Measurements from ENCODE around the gene ADCY5.
A peak's percentile ranks its signal among the peaks of the same experiment; 100 is the strongest.

The ADCY5 gene

DNA sequence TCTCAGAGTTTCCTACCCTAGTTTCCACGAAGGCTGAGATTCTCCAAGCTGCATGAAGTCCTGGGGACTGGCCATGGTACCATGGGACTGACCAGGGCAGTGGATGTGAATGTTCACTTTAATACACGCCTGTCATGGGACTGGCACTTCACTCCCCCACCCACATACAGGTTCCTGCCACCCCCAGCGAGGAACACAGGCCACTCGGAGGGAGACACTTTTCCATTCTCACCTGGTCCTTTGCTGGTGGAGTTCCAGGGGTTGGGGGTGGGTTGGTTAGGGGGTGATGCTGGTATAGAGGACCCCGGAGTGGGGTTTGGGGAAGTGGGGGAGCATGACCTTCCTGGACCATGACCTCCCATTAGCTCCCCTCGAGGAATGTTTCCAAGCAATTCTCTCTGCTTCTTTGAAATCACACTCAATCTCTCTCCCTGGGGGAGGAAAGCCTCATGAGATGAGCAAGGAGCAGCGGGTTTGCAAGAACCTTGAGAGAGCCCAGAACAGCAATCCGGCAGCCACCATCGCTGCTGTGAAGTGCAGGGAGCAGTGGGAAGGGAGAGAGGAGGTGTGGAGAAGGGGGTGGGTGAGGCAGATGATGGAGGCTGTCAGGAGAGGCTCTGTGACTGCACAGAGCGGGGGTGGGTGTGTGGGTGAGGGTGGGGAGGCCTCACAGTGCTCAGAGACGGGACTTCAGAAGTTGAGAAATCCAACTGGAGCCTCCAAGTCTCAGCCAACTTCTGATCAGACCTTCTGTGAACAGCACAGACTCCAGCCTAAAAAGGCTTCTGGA, 69.7 kb downstream of the ADCY5 start:
- peaks cover 0 to 43% of the 10 kb centered on the region in 2 donors for H3K4me1 ChIP-seq (ENCODE audit: control insufficient read depth in 1 of 2, insufficient read depth in 2 of 2, low read length in 2 of 2)
- no peaks in the 10 kb centered on the region for H3K9me3 ChIP-seq (ENCODE audit: control insufficient read depth in 1 of 2, low read length in 2 of 2)
- no peaks in the 10 kb centered on the region for H3K36me3 ChIP-seq (ENCODE audit: control insufficient read depth in 1 of 2, insufficient read depth in 2 of 2, low read length in 2 of 2)
- H3K4me3 ChIP-seq (ENCODE audit: low read depth in 1 of 2, low read length in 2 of 2) = no peak overlapping the region
- H3K27ac ChIP-seq (ENCODE audit: low read length) = no peak overlapping the region
- H3K27me3 ChIP-seq (ENCODE audit: low read depth, low read length) = no peaks in the 10 kb centered on the region

GRCh38 chr3:123378409-123378915, 70.4 kb downstream of the ADCY5 start:
- H3K27ac ChIP-seq (ENCODE audit: low read length) = no peak overlapping the region
- no peaks in the 10 kb centered on the region for H3K27me3 ChIP-seq (ENCODE audit: low read depth, low read length)
- H3K4me3 ChIP-seq (ENCODE audit: low read depth in 1 of 2, low read length in 2 of 2) = no peak overlapping the region
- peaks cover 0 to 40% of the 10 kb centered on the region in 2 donors for H3K4me1 ChIP-seq (ENCODE audit: control insufficient read depth in 1 of 2, insufficient read depth in 2 of 2, low read length in 2 of 2)
- no peaks in the 10 kb centered on the region for H3K36me3 ChIP-seq (ENCODE audit: control insufficient read depth in 1 of 2, insufficient read depth in 2 of 2, low read length in 2 of 2)
- H3K9me3 ChIP-seq (ENCODE audit: control insufficient read depth in 1 of 2, low read length in 2 of 2) = no peaks in the 10 kb centered on the region

DNA sequence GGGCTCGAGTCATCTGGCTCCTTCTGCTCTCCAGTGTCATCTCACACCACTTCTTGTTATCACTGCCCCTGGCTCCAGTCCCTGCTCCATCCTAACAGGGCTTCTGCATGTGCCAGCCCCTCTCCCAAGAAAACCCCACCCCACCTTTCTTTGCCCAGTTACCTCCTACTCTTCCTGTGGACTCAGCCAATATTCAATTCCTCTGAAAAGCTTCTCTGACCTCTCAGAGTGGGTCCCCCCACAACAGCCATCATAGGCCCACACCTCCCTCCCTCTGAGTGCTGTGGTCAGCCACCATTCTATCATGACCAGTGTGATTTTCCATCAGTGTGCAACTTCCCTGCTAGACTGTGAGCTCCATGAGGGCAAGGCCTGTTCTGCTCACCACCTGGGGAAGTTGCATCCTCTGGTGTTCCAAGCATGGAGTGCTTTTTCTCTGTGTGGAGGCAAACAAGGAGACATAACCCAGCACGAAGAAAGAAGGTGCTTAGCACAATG, 71.6 kb downstream of the ADCY5 start:
- peaks cover 0 to 48% of the 10 kb centered on the region in 2 donors for H3K4me1 ChIP-seq (ENCODE audit: control insufficient read depth in 1 of 2, insufficient read depth in 2 of 2, low read length in 2 of 2)
- no peak overlapping the region for H3K4me3 ChIP-seq (ENCODE audit: low read depth in 1 of 2, low read length in 2 of 2)
- no peak overlapping the region for H3K27ac ChIP-seq (ENCODE audit: low read length)
- no peaks in the 10 kb centered on the region for H3K36me3 ChIP-seq (ENCODE audit: control insufficient read depth in 1 of 2, insufficient read depth in 2 of 2, low read length in 2 of 2)
- no peaks in the 10 kb centered on the region for H3K27me3 ChIP-seq (ENCODE audit: low read depth, low read length)
- no peaks in the 10 kb centered on the region for H3K9me3 ChIP-seq (ENCODE audit: control insufficient read depth in 1 of 2, low read length in 2 of 2)

DNA sequence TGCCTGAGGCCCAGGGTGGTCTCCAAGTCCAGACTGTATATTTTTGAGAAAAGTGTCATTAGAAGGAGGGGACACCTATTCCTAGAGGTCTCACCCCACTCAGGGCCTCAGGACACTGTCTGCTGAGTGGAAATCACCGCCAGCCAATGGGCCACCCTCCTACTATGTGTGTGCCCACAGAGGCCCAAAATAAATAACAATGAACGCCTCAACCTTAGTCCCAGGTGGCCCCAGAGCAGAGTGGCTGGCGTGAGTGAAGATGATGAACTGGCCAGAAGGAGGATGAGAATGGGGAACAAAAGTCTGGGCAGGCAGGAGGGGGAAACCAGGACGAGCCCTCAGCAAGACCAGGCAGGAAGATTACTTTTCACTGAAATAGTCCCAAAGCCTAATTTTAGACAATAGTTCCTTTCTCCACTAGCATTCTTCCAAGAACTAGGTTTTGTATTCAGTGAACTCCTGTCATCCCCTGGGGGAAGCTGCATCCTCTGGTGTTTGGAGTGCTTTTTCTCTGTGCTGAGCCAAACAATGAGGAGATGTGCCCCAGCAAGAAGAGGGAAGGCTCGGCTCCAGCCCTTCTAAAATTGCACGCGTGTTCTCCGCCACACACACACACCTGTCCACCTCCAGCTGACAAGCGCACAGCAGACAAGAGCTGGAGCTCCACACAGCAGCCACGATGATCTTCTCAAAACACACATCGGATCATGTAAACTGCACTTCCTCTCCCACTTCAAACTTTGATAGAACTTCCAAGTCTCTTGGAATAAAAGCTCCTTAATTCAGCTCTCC, 72.2 kb downstream of the ADCY5 start:
- Histone ChIP-seq H3K36me3 (ENCODE audit: control insufficient read depth in 1 of 2, insufficient read depth in 2 of 2, low read length in 2 of 2) (no peaks in the 10 kb centered on the region), H3K4me1 (ENCODE audit: control insufficient read depth in 1 of 2, insufficient read depth in 2 of 2, low read length in 2 of 2) (peaks cover 0 to 55% of the 10 kb centered on the region in 2 donors), H3K9me3 (ENCODE audit: control insufficient read depth in 1 of 2, low read length in 2 of 2) (no peaks in the 10 kb centered on the region), H3K27me3 (ENCODE audit: low read depth, low read length) (no peaks in the 10 kb centered on the region), H3K27ac (ENCODE audit: low read length) (peak overlapping the region; percentile 49), H3K4me3 (ENCODE audit: low read depth in 1 of 2, low read length in 2 of 2) (no peak overlapping the region)

DNA sequence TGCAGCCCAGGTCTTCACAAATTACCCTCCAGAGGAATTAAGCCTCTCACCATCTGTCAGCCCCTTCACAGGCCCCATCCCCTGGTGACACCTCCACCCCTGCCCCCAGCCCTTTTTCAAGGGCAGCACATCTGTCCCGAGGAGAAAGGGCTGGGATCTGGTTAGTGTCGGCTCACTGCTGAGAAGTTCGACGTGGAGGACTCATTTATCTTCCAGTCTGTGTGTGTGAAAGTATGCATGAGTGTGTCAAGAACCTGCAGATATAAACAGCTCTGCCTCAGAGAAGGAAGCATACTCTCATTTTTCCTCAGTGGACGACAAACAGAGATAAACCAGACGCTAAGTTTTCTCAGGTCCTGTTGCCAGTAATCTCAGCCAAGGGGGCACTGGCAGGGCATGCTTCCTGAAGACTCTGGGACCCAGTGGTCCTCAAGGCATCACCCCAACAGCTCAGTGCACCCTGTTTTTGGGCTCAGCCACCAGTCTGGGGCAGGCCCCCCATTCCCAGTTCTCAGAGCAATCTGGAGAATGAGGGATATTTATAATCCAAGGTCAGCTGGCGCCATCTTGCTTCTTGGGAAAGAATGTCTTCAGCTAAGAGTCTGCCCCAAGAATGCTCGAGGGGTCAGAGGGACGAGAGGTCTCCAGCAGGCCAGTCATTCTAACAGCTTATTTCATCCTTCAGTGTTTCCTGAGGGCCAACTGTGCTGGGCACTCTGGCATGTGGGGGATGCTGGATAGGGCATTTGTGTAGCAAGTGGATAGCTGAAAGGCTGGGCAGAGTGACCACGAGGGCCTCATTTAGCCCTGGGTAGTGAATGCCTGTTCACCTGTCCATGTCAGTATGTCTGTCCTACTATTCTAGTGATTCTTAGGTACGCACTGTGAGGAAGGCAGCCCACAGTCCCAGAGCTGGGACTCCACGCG, 73.6 kb downstream of the ADCY5 start:
- H3K36me3 ChIP-seq (ENCODE audit: control insufficient read depth in 1 of 2, insufficient read depth in 2 of 2, low read length in 2 of 2) = no peaks in the 10 kb centered on the region
- peaks cover 0 to 65% of the 10 kb centered on the region in 2 donors for H3K4me1 ChIP-seq (ENCODE audit: control insufficient read depth in 1 of 2, insufficient read depth in 2 of 2, low read length in 2 of 2)
- peak overlapping the region; percentile 23 for H3K27ac ChIP-seq (ENCODE audit: low read length)
- no peaks in the 10 kb centered on the region for H3K27me3 ChIP-seq (ENCODE audit: low read depth, low read length)
- H3K9me3 ChIP-seq (ENCODE audit: control insufficient read depth in 1 of 2, low read length in 2 of 2) = no peaks in the 10 kb centered on the region
- no peak overlapping the region for H3K4me3 ChIP-seq (ENCODE audit: low read depth in 1 of 2, low read length in 2 of 2)

GRCh38 chr3:123374016-123374415, 74.9 kb downstream of the ADCY5 start:
- no peak overlapping the region for H3K4me3 ChIP-seq (ENCODE audit: low read depth in 1 of 2, low read length in 2 of 2)
- peak overlapping the region; percentile 46 for H3K27ac ChIP-seq (ENCODE audit: low read length)
- no peaks in the 10 kb centered on the region for H3K36me3 ChIP-seq (ENCODE audit: control insufficient read depth in 1 of 2, insufficient read depth in 2 of 2, low read length in 2 of 2)
- no peaks in the 10 kb centered on the region for H3K9me3 ChIP-seq (ENCODE audit: control insufficient read depth in 1 of 2, low read length in 2 of 2)
- peaks cover 0 to 62% of the 10 kb centered on the region in 2 donors for H3K4me1 ChIP-seq (ENCODE audit: control insufficient read depth in 1 of 2, insufficient read depth in 2 of 2, low read length in 2 of 2)
- no peaks in the 10 kb centered on the region for H3K27me3 ChIP-seq (ENCODE audit: low read depth, low read length)

DNA sequence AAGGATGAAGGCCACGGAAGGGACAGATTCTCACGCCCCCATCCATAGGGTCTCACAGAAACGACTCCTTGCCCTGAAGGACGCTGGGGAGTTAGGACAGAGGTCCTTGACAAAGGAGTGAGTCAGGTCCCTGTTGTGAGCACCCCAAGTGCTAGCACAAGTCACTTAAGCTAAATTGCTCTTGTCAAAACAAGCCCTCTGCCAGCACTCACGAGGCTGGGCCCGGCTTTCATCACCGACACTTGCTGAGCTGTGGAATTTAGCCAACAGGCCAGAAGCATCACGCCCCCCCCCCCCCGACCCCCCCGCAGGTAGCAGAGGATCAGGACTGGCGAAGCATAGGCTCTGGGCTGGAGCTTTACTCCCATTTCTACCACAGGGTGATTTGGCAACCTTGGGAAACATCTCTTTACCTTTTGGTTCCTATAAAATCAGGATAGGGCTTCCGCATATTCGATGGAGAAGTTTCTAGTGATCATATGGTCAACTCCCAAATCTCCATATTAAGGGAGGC, 75.4 kb downstream of the ADCY5 start:
- Histone ChIP-seq H3K9me3 (ENCODE audit: control insufficient read depth in 1 of 2, low read length in 2 of 2) (no peaks in the 10 kb centered on the region), H3K36me3 (ENCODE audit: control insufficient read depth in 1 of 2, insufficient read depth in 2 of 2, low read length in 2 of 2) (no peaks in the 10 kb centered on the region), H3K27me3 (ENCODE audit: low read depth, low read length) (no peaks in the 10 kb centered on the region), H3K4me1 (ENCODE audit: control insufficient read depth in 1 of 2, insufficient read depth in 2 of 2, low read length in 2 of 2) (peaks cover 0 to 62% of the 10 kb centered on the region in 2 donors), H3K27ac (ENCODE audit: low read length) (peak overlapping the region; percentile 54), H3K4me3 (ENCODE audit: low read depth in 1 of 2, low read length in 2 of 2) (no peak overlapping the region)

GRCh38 chr3:123372686-123373473, 76.0 kb downstream of the ADCY5 start:
- Histone ChIP-seq H3K9me3 (ENCODE audit: control insufficient read depth in 1 of 2, low read length in 2 of 2) (no peaks in the 10 kb centered on the region), H3K4me1 (ENCODE audit: control insufficient read depth in 1 of 2, insufficient read depth in 2 of 2, low read length in 2 of 2) (peaks cover 0 to 62% of the 10 kb centered on the region in 2 donors), H3K36me3 (ENCODE audit: control insufficient read depth in 1 of 2, insufficient read depth in 2 of 2, low read length in 2 of 2) (no peaks in the 10 kb centered on the region), H3K27ac (ENCODE audit: low read length) (peak overlapping the region; percentile 54), H3K27me3 (ENCODE audit: low read depth, low read length) (no peaks in the 10 kb centered on the region), H3K4me3 (ENCODE audit: low read depth in 1 of 2, low read length in 2 of 2) (no peak overlapping the region)

DNA sequence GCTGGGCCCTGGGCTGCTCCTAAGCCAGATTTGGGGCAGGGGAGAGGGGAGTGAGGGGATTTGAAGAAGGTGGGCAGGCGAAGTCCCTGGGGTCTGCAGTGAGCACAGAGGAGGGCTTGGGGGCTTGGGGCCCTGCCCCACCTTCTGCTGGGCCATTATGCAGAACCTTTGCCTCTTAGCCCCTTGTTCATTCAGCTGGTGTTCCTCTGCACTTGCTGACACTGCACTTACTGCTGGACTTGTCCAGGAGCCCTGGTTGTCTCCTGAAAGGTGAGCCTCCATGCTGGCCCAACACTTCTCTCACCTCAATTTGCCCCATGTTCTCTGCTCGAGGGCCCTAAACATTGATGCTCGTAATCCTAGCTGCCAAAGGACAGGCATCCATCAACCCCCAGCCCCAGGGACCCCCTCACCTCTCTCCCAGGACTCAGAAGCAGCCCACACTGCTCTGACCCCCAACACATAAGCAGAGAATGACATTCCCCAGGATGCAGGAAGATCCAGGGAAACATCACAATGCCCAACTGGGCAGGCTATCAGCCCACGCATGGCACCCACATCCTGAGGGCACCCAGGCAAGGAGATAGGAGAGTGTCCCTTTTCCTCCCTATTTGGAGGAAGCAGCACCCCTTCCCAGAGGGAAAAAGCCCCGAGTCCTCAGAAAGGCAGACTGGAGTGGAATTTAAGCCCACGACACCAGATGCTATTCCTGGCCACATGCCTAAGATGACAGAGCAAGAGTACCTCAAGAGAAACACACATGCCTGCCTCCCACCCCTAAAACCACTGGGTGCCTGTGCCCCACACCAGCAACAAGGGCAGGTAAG, 76.8 kb downstream of the ADCY5 start:
- Histone ChIP-seq H3K4me3 (ENCODE audit: low read depth in 1 of 2, low read length in 2 of 2) (no peak overlapping the region), H3K4me1 (ENCODE audit: control insufficient read depth in 1 of 2, insufficient read depth in 2 of 2, low read length in 2 of 2) (peaks cover 0 to 61% of the 10 kb centered on the region in 2 donors), H3K9me3 (ENCODE audit: control insufficient read depth in 1 of 2, low read length in 2 of 2) (no peaks in the 10 kb centered on the region), H3K36me3 (ENCODE audit: control insufficient read depth in 1 of 2, insufficient read depth in 2 of 2, low read length in 2 of 2) (no peaks in the 10 kb centered on the region), H3K27ac (ENCODE audit: low read length) (peak overlapping the region; percentile 14), H3K27me3 (ENCODE audit: low read depth, low read length) (no peaks in the 10 kb centered on the region)

All from muscle layer of duodenum (tissue), 2 donors.